A673 (cell line): ENCODE measurements around the gene SCTR. TPM values are rescaled to one million over a fixed set of nuclear protein-coding genes. Genes with fewer than 3 reads are reported as not detected.

ENCODE experiments used
- BruUV-seq: library from RNA; stranded (reverse); fragments of 400-500 nt; replicated peaks from 2 replicates; lab custom pipeline; 2021; lab: Mats Ljungman, UMichigan
- CTCF ChIA-PET: fragments of 300-600 bp; sonication (Branson Sonifier 250); formaldehyde crosslinking; loops from one replicate; lab custom pipeline; 2022; ENCODE audit warnings: antibody characterized with exemption; lab: Charles Lee
- POLR2A ChIA-PET: fragments of 300-600 bp; sonication (Branson Sonifier 250); formaldehyde crosslinking; loops from one replicate; lab custom pipeline; 2022; ENCODE audit warnings: antibody characterized with exemption; ENCODE audit not compliant: low non-redundant PET; lab: Charles Lee
- DNase-seq: peaks from one replicate; pipeline ENCODE4 v3.0.0-alpha.2; 2015; ENCODE audit warnings: low spot score
- H3K27ac ChIP-seq: fragments of 200-600 bp; sonication (generic); 2 replicates; pipeline ENCODE4 v1.5.1; 2016; ENCODE audit warnings: mixed run types, low read depth, mild to moderate bottlenecking, mixed read lengths, antibody characterized with exemption, low read length; ENCODE audit not compliant: poor library complexity, severe bottlenecking
- H3K27me3 ChIP-seq: fragments of 200-600 bp; sonication (generic); replicated peaks from 2 replicates; pipeline ENCODE4 v1.6.1; 2017; ENCODE audit warnings: mixed run types, low read depth, mild to moderate bottlenecking, mixed read lengths, antibody characterized with exemption, low read length; ENCODE audit not compliant: insufficient read depth, poor library complexity
- H3K36me3 ChIP-seq: fragments of 200-600 bp; sonication (generic); 2 replicates; pipeline ENCODE4 v1.6.1; 2016; ENCODE audit warnings: mixed run types, mild to moderate bottlenecking, mixed read lengths, antibody characterized with exemption, low read length; ENCODE audit not compliant: insufficient read depth, poor library complexity, severe bottlenecking
- H3K4me1 ChIP-seq: fragments of 200-600 bp; sonication (generic); 2 replicates; pipeline ENCODE4 v1.6.1; 2017; ENCODE audit warnings: mixed run types, mild to moderate bottlenecking, mixed read lengths, antibody characterized with exemption, low read length; ENCODE audit not compliant: insufficient read depth, poor library complexity, severe bottlenecking
- H3K4me3 ChIP-seq: fragments of 200-600 bp; sonication (generic); 2 replicates; pipeline ENCODE4 v1.5.1; 2016; ENCODE audit warnings: low read depth, mixed run types, mild to moderate bottlenecking, mixed read lengths, low read length; ENCODE audit not compliant: poor library complexity, severe bottlenecking
- H3K9me3 ChIP-seq: fragments of 200-600 bp; sonication (generic); 2 replicates; pipeline ENCODE4 v1.6.1; 2016; ENCODE audit warnings: mixed run types, low read depth, mild to moderate bottlenecking, mixed read lengths, antibody characterized with exemption, low read length; ENCODE audit not compliant: poor library complexity, severe bottlenecking
- EZH2 ChIP-seq: fragments of 200-600 bp; sonication (generic); IDR thresholded peaks from 2 replicates; pipeline ENCODE4 v1.6.1; 2017; ENCODE audit warnings: borderline replicate concordance, low read depth, mild to moderate bottlenecking, mixed read lengths, antibody characterized with exemption, low read length; ENCODE audit not compliant: poor library complexity, severe bottlenecking
- intact Hi-C: fragments of 100-400 bp; cut with micrococcal nuclease; formaldehyde crosslinking; loops from one replicate; pipeline ENCODE4 v1.10.0; 2022; ENCODE audit not compliant: unreplicated experiment
- total RNA-seq: library from RNA; stranded (reverse); gene quantifications from 2 replicates; pipeline ENCODE4 v1.2.3, GENCODE V29; 2021
- TF ChIP-seq, protein P1 (sequence below): fragments of 300-800, 200-600 bp; sonication (generic); conservative IDR thresholded peaks from 2 replicates; pipeline ENCODE4 v1.5.1; 2017; ENCODE audit warnings: low read depth, mild to moderate bottlenecking, antibody characterized with exemption, low read length, moderate library complexity, mixed read lengths

SCTR gene
- total RNA-seq, 1 experiment from 2014 or later: not detected

DNA sequence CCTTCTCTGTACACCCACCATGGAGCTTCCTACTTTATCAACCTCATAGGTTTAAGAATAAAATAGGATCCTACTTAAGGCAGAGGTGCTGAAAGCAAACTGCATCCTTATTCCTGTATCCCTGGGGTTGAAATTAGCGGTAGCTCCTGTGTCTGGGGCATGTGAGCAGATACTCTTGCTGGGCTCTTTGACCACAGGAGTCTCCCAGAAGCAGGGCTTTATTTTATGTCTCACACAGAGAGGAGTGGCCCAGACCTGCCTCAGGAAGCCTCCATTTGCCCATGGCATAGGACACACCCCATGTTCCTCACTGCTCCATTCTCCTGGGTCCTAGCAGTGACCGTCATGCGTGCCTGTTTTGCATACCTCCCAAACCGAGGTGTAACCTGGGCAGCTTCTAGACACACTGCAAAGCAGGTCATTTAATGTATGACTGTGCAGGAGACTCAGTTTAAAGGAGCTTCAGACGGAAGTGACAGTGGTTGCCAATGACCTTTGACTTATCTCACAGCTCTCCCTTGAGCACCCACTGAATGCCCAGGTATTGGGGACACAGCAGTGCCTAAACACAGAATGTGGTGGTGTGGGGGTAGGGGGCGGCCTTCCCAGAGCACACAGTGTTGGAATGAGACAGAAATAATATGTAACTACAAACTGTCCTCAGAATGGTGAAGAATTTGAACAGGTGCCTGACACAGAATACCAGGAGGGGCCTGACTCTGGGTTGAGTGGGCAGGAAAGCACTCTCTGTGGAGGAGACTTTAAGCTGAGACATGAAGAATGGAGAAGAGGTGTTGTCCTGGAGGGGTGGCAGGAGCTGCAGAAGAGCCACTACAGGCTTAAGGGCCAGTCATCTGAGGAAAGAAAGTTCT is 89.0 kb downstream of the SCTR start:
- H3K27me3 ChIP-seq: no peaks in the 10 kb centered on the region
- no peak for DNase-seq
- no peak overlapping the region for H3K4me3 ChIP-seq
- BruUV-seq: no TSS peak
- TF ChIP-seq, protein P1, sequence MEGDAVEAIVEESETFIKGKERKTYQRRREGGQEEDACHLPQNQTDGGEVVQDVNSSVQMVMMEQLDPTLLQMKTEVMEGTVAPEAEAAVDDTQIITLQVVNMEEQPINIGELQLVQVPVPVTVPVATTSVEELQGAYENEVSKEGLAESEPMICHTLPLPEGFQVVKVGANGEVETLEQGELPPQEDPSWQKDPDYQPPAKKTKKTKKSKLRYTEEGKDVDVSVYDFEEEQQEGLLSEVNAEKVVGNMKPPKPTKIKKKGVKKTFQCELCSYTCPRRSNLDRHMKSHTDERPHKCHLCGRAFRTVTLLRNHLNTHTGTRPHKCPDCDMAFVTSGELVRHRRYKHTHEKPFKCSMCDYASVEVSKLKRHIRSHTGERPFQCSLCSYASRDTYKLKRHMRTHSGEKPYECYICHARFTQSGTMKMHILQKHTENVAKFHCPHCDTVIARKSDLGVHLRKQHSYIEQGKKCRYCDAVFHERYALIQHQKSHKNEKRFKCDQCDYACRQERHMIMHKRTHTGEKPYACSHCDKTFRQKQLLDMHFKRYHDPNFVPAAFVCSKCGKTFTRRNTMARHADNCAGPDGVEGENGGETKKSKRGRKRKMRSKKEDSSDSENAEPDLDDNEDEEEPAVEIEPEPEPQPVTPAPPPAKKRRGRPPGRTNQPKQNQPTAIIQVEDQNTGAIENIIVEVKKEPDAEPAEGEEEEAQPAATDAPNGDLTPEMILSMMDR: no peak
- no peak for TF ChIP-seq EZH2
- ChIA-PET POLR2A (interaction anchor here (0.6 kb wide), 1 partner anchor 69 kb away, joined by 3 read pairs; the partner anchor contains the start of genes C2orf76 and DBI), CTCF (no interaction called here)
- H3K36me3 ChIP-seq: peaks cover 2% of the 10 kb centered on the region
- H3K27ac ChIP-seq: no peak overlapping the region
- H3K9me3 ChIP-seq: no peaks in the 10 kb centered on the region
- intact Hi-C loops: no loop called here
- peaks cover 36% of the 10 kb centered on the region for H3K4me1 ChIP-seq

- ChIA-PET POLR2A (no interaction called here), CTCF (no interaction called here)
- Histone ChIP-seq H3K4me1 (peaks cover 43% of the 10 kb centered on the region), H3K9me3 (no peaks in the 10 kb centered on the region), H3K4me3 (no peak overlapping the region), H3K36me3 (peaks cover 2% of the 10 kb centered on the region), H3K27me3 (no peaks in the 10 kb centered on the region), H3K27ac (peak overlapping the region; percentile 17)
- DNase-seq: no peak
- no TSS peak for BruUV-seq
- intact Hi-C loops: no loop called here
- no peak for TF ChIP-seq EZH2
- TF ChIP-seq, protein P1: no peak
Observed at GRCh38 chr2:119434664-119435063, 89.6 kb downstream of the SCTR start.

DNA sequence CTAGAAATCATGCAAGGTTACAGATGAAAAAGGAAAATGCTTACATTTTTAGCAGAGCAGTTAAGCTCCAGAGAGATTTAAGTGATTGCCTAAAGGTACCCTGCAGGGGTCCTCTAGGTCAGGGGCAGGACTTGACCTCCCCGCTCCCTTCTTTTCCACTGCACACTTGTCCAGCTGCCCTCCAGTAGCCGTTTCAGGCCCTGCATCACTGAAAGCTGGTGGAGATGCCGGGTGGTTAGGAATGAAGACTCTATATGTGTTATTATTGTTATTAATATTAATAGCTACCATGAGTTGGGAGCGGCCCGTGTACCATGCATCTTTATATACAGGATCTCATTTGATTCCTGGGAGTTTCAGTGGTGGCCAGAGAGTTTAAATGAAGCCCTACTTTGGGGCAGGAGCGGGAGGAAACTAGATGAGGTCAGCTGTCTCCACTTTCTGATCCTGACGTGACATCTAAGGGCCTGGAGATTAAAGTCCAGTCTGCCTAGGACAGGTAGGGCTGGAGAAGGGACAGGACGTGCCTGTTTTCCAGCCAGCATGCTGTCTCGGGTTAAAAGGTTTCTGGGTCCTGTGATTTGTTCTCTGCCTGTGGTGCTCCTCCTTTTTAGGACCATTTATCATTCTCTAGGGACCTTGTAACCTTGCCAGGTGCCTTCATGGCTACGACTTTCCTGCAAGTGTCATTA is 90.5 kb downstream of the SCTR start:
- Histone ChIP-seq H3K27me3 (no peaks in the 10 kb centered on the region), H3K4me1 (peaks cover 49% of the 10 kb centered on the region), H3K36me3 (peaks cover 2% of the 10 kb centered on the region), H3K4me3 (no peak overlapping the region), H3K9me3 (no peaks in the 10 kb centered on the region), H3K27ac (peak overlapping the region; percentile 17)
- ChIA-PET POLR2A (no interaction called here), CTCF (no interaction called here)
- intact Hi-C loops: no loop called here
- BruUV-seq: no TSS peak
- TF ChIP-seq EZH2: no peak
- TF ChIP-seq, protein P1: no peak
- DNase-seq: no peak
